GM23248 (cell line): ENCODE measurements around the gene ARL13B. TPM values are rescaled to one million over a fixed set of nuclear protein-coding genes. Genes with fewer than 3 reads are reported as not detected.

Experiments
- DNase-seq: peaks from one replicate; pipeline ENCODE4 v3.0.0-alpha.2; 2015
- H2AFZ ChIP-seq: fragments of 200-600 bp; sonication (generic); 2 replicates; pipeline ENCODE4 v1.6.1; 2016; ENCODE audit warnings: antibody characterized with exemption
- H3F3A ChIP-seq: fragments of 200-600 bp; sonication (generic); 2 replicates; pipeline ENCODE4 v1.6.1; 2016; ENCODE audit warnings: mild to moderate bottlenecking, antibody characterized with exemption, mixed run types; ENCODE audit not compliant: insufficient read depth
- H3K27ac ChIP-seq: fragments of 200-600 bp; sonication (generic); 2 replicates; pipeline ENCODE4 v1.5.1; 2016; ENCODE audit warnings: mild to moderate bottlenecking
- H3K27me3 ChIP-seq: fragments of 200-600 bp; sonication (generic); replicated peaks from 2 replicates; pipeline ENCODE4 v1.6.1; 2016; ENCODE audit warnings: mild to moderate bottlenecking; ENCODE audit not compliant: insufficient read depth
- H3K36me3 ChIP-seq: fragments of 200-600 bp; sonication (generic); 2 replicates; pipeline ENCODE4 v1.6.1; 2016; ENCODE audit warnings: low read depth, mild to moderate bottlenecking
- H3K4me1 ChIP-seq: fragments of 200-600 bp; sonication (generic); 2 replicates; pipeline ENCODE4 v1.6.1; 2016; ENCODE audit warnings: mild to moderate bottlenecking; ENCODE audit not compliant: insufficient read depth
- H3K4me2 ChIP-seq: fragments of 200-600 bp; sonication (generic); one replicate; pipeline ENCODE4 v1.6.1; 2016; ENCODE audit warnings: mild to moderate bottlenecking; ENCODE audit not compliant: unreplicated experiment
- H3K4me3 ChIP-seq: fragments of 200-600 bp; sonication (generic); 2 replicates; pipeline ENCODE4 v1.5.1; 2016; ENCODE audit warnings: mild to moderate bottlenecking
- H3K79me2 ChIP-seq: fragments of 200-600 bp; sonication (generic); 2 replicates; pipeline ENCODE4 v1.6.1; 2016; ENCODE audit warnings: mild to moderate bottlenecking; ENCODE audit not compliant: insufficient read depth
- H3K9ac ChIP-seq: fragments of 200-600 bp; sonication (generic); 2 replicates; pipeline ENCODE4 v1.6.1; 2016; ENCODE audit warnings: mild to moderate bottlenecking
- H3K9me2 ChIP-seq: fragments of 200-600 bp; sonication (generic); 2 replicates; pipeline ENCODE4 v1.6.1; 2016; ENCODE audit warnings: mixed run types, mild to moderate bottlenecking, moderate library complexity; ENCODE audit not compliant: insufficient read depth
- H3K9me3 ChIP-seq: fragments of 200-600 bp; sonication (generic); one replicate; pipeline ENCODE4 v1.6.1; 2017; ENCODE audit warnings: low read depth
- H4K20me1 ChIP-seq: fragments of 200-600 bp; sonication (generic); 2 replicates; pipeline ENCODE4 v1.6.0; 2016; ENCODE audit not compliant: insufficient read depth
- EZH2 ChIP-seq: fragments of 200-600 bp; sonication (generic); IDR thresholded peaks from 2 replicates; pipeline ENCODE4 v1.6.1; 2018; ENCODE audit warnings: antibody characterized with exemption, mild to moderate bottlenecking; ENCODE audit not compliant: insufficient read depth, poor library complexity, severe bottlenecking
- EZH2phosphoT487 ChIP-seq: fragments of 200-600 bp; sonication (generic); IDR thresholded peaks from 2 replicates; pipeline ENCODE4 v1.6.1; 2018; ENCODE audit warnings: antibody characterized with exemption, moderate library complexity, mild to moderate bottlenecking, low read depth; ENCODE audit not compliant: insufficient read depth
- WGBS, 2 experiments: methylation state at CpG; one replicate each; pipeline ENCODE4 v1.1.6; 2015 to 2017; ENCODE audit warnings: low lambda C conversion rate in 2 of 2, low coverage in 1 of 2; ENCODE audit errors: missing lambda C conversion rate in 2 of 2; 5-methylcytosine and 5-hydroxymethylcytosine counted together
- in situ Hi-C: fragments of 300-500 bp; cut with MboI; formaldehyde crosslinking; loops from 2 replicates; pipeline ENCODE4 v1.15.0; 2020
- polyA plus RNA-seq: library from polyadenylated mRNA; unstranded; fragments of >200 nt; fragmentation: Nextera tagmentation; extraction: Ambion mirVana; gene quantifications from 2 replicates; pipeline ENCODE4 v1.2.1, GENCODE V29; 2016
- small RNA-seq: library from RNA; depleted of rRNA; stranded (forward); fragments of <200 nt; gene quantifications from one replicate; pipeline ENCODE3, GENCODE V24; 2014; ENCODE audit warnings: low read depth, low replicate concordance
- total RNA-seq: library from RNA; depleted of rRNA; stranded (reverse); fragments of >200 nt; shearing (Covaris generic); gene quantifications from 2 replicates; pipeline ENCODE4 v1.2.3, GENCODE V29; 2014; rRNA removed

ARL13B gene
- total and polyA plus RNA-seq, 2 experiments from 2014 or later = 15.0 to 16.9 TPM

GRCh38 chr3:94095111-94095510 is 115.2 kb downstream of the ARL13B start:
- Histone ChIP-seq H3F3A (0 out of 2 replicates have a peak, but pooled peaks cover 3% of the 10 kb centered on the region), H4K20me1 (no peaks in the 10 kb centered on the region), H3K9ac (no peak overlapping the region), H3K27me3 (no peaks in the 10 kb centered on the region), H3K27ac (no peak overlapping the region), H3K4me3 (no peak overlapping the region), H3K4me2 (no peak overlapping the region), H2AFZ (no peak overlapping the region), H3K36me3 (peaks cover 23% of the 10 kb centered on the region), H3K9me3 (no peaks in the 10 kb centered on the region), H3K9me2 (no peaks in the 10 kb centered on the region), H3K4me1 (no peaks in the 10 kb centered on the region), H3K79me2 (no peaks in the 10 kb centered on the region)
- TF ChIP-seq EZH2phosphoT487 (no peak), EZH2 (no peak)
- WGBS, 2 experiments = 100% methylated on average over 2 of the region's 2 CpGs
- in situ Hi-C loops = no loop called here
- no peak for DNase-seq

- in situ Hi-C loops = no loop called here
- no peaks in the 10 kb centered on the region for H3K27me3 ChIP-seq
- peak; percentile 29 for DNase-seq
- H3K36me3 ChIP-seq = peaks cover 26% of the 10 kb centered on the region
- H3K4me1 ChIP-seq = no peaks in the 10 kb centered on the region
- no peak overlapping the region for H3K4me3 ChIP-seq
- no peak overlapping the region for H3K9ac ChIP-seq
- H3K9me3 ChIP-seq = no peaks in the 10 kb centered on the region
- H3K27ac ChIP-seq = no peak overlapping the region
- WGBS, 2 experiments = 71 to 75% methylated on average over 3 of the region's 3 CpGs
- no peaks in the 10 kb centered on the region for H4K20me1 ChIP-seq
- no peaks in the 10 kb centered on the region for H3K9me2 ChIP-seq
- no peak for TF ChIP-seq EZH2phosphoT487
- no peak for TF ChIP-seq EZH2
- no peaks in the 10 kb centered on the region for H3K79me2 ChIP-seq
- 0 out of 2 replicates have a peak, but pooled peaks cover 3% of the 10 kb centered on the region for H3F3A ChIP-seq
- H3K4me2 ChIP-seq = no peak overlapping the region
- no peak overlapping the region for H2AFZ ChIP-seq
Measured at GRCh38 chr3:94098452-94098851, 118.5 kb downstream of the ARL13B start.

- no peak overlapping the region for H3K4me3 ChIP-seq
- H3K4me2 ChIP-seq = no peak overlapping the region
- no peak overlapping the region for H2AFZ ChIP-seq
- H3K27me3 ChIP-seq = no peaks in the 10 kb centered on the region
- H3K9me3 ChIP-seq = no peaks in the 10 kb centered on the region
- no peaks in the 10 kb centered on the region for H4K20me1 ChIP-seq
- TF ChIP-seq EZH2 (no peak), EZH2phosphoT487 (no peak)
- DNase-seq = no peak
- in situ Hi-C loops = no loop called here
- H3K9me2 ChIP-seq = no peaks in the 10 kb centered on the region
- no peaks in the 10 kb centered on the region for H3K79me2 ChIP-seq
- H3K36me3 ChIP-seq = peaks cover 26% of the 10 kb centered on the region
- H3F3A ChIP-seq = 0 out of 2 replicates have a peak, but pooled peaks cover 3% of the 10 kb centered on the region
- H3K27ac ChIP-seq = no peak overlapping the region
- H3K4me1 ChIP-seq = no peaks in the 10 kb centered on the region
- H3K9ac ChIP-seq = no peak overlapping the region
- 95 to 100% methylated on average over 1 of the region's 1 CpG for WGBS, 2 experiments
Measured at GRCh38 chr3:94099311-94099710, 119.4 kb downstream of the ARL13B start.

- Histone ChIP-seq H3K4me1 (no peaks in the 10 kb centered on the region), H4K20me1 (no peaks in the 10 kb centered on the region), H3K9me3 (no peaks in the 10 kb centered on the region), H3K9ac (no peak overlapping the region), H3K79me2 (no peaks in the 10 kb centered on the region), H3K27me3 (no peaks in the 10 kb centered on the region), H3K4me3 (no peak overlapping the region), H3K9me2 (no peaks in the 10 kb centered on the region), H3K36me3 (peaks cover 22% of the 10 kb centered on the region), H3K4me2 (no peak overlapping the region), H3F3A (0 out of 2 replicates have a peak, but pooled peaks cover 3% of the 10 kb centered on the region), H3K27ac (no peak overlapping the region), H2AFZ (no peak overlapping the region)
- TF ChIP-seq EZH2phosphoT487 (no peak), EZH2 (no peak)
- DNase-seq = peak; percentile 45
- 45 to 52% methylated on average over 4 of the region's 4 CpGs for WGBS, 2 experiments
- in situ Hi-C loops = no loop called here
Measured at GRCh38 chr3:94101860-94102259, 121.9 kb downstream of the ARL13B start.

Small RNAs within 50 kb of the gene (small RNA-seq; reads per million reads assigned to genes)
- not detected for gene RF00019
- not detected for gene RNU6-511P

Other genes with a start within 250 kb of the ARL13B start
- 25.6 and 26.4 TPM in 2 replicates for gene PROS1, start 6.3 kb upstream of the ARL13B start, total RNA-seq
- 17.1 and 19.6 TPM in 2 replicates for gene PROS1, start 6.3 kb upstream of the ARL13B start, polyA plus RNA-seq
- not detected in 2 replicates for gene STX19, start 48.4 kb downstream of the ARL13B start, total RNA-seq
- gene STX19, start 48.4 kb downstream of the ARL13B start, polyA plus RNA-seq = not detected in 2 replicates
- 3.7 and 4.1 TPM in 2 replicates for gene DHFR2, start 82.8 kb downstream of the ARL13B start, total RNA-seq
- 3.4 and 3.9 TPM in 2 replicates for gene DHFR2, start 82.8 kb downstream of the ARL13B start, polyA plus RNA-seq
- gene NSUN3, start 82.9 kb downstream of the ARL13B start, total RNA-seq = 6.2 and 22.4 TPM in 2 replicates
- gene NSUN3, start 82.9 kb downstream of the ARL13B start, polyA plus RNA-seq = 4.8 and 6.4 TPM in 2 replicates